Gastrocnemius medialis (tissue), 4 donors: ENCODE measurements around the gene FKBP1A. TPM values are rescaled to one million over a fixed set of nuclear protein-coding genes. Genes with fewer than 3 reads are reported as not detected.

Experiments used
- ATAC-seq, 2 donors: fragments of 150-250 bp; one replicate each; pipeline ENCODE4 v1.9.1; 2016
- DNase-seq, 2 donors: peaks; one replicate each; pipeline ENCODE4 v3.0.0-alpha.2; 2019
- H3K27ac ChIP-seq, 4 donors: fragments of 200-600 bp; sonication (generic); 1 replicate in 1 of 4; 2 replicates in 3 of 4; pipeline ENCODE4 v1.5.1; 2016 to 2018; ENCODE audit warnings: mild to moderate bottlenecking in 2 of 4, moderate library complexity in 1 of 4
- H3K27me3 ChIP-seq, 3 donors: fragments of 200-600 bp; sonication (generic) in 2 of 3; 1 replicate in 1 of 3; 2 replicates in 2 of 3; pipeline versions ENCODE4 v1.5.1 to v1.6.0; 2016 to 2019; ENCODE audit warnings: mild to moderate bottlenecking in 1 of 3, moderate library complexity in 1 of 3
- H3K36me3 ChIP-seq, 2 donors: fragments of 200-600 bp; sonication (generic) in 1 of 2; one replicate each; pipeline ENCODE4 v1.5.1; 2017 to 2018
- H3K4me1 ChIP-seq, 2 donors: fragments of 200-600 bp; sonication (generic) in 1 of 2; one replicate each; pipeline ENCODE4 v1.5.1; 2016 to 2017; ENCODE audit warnings: mild to moderate bottlenecking in 2 of 2
- H3K4me3 ChIP-seq, 4 donors: fragments of 200-600 bp; sonication (generic) in 3 of 4; 1 replicate in 1 of 4; 2 replicates in 3 of 4; pipeline ENCODE4 v1.5.1; 2016 to 2019; ENCODE audit warnings: mild to moderate bottlenecking in 2 of 4
- H3K9me3 ChIP-seq, 3 donors: fragments of 200-600 bp; sonication (generic) in 2 of 3; 1 replicate in 1 of 3; 2 replicates in 2 of 3; pipeline ENCODE4 v1.5.1; 2016 to 2019
- CTCF ChIP-seq, 5 experiments: fragments of 450-650 bp in 3 of 5; fragments of 200-600 bp in 2 of 5; sonication (generic) in 2 of 5; IDR thresholded peaks in 4 of 5; conservative IDR thresholded peaks in 1 of 5; 1 replicate in 4 of 5; 2 replicates in 1 of 5; pipeline ENCODE4 v1.5.1; 2016 to 2019; ENCODE audit warnings: antibody characterized with exemption in 5 of 5, mild to moderate bottlenecking in 3 of 5, moderate library complexity in 3 of 5
- POLR2A ChIP-seq, 2 donors: fragments of 450-650 bp; IDR thresholded peaks; one replicate each; pipeline ENCODE4 v1.6.1; 2017; ENCODE audit warnings: antibody characterized with exemption in 2 of 2, mild to moderate bottlenecking in 2 of 2, moderate library complexity in 2 of 2
- in situ Hi-C, 4 donors: fragments of 200-750 bp; cut with MboI; loops; one replicate each; pipeline versions ENCODE4 v1.15.0 to v1.8.0; 2017; ENCODE audit warnings: low sequenced_read_pairs in 4 of 4
- intact Hi-C: fragments of 100-400 bp; cut with DNase I; formaldehyde crosslinking; loops from one replicate; pipeline ENCODE4 v1.15.1; 2023; ENCODE audit warnings: low total_unique reads
- total RNA-seq, 4 donors: library from RNA; depleted of rRNA; stranded (reverse); fragments of >200 nt; gene quantifications; one replicate each; pipeline versions ENCODE4 v1.1.0 to v1.2.3, GENCODE V29; 2016

Gene FKBP1A
- total RNA-seq, 4 donors from 2014 or later: 27.7 to 89.4 (median 52.5) TPM

- no peaks in the 10 kb centered on the region for H3K9me3 ChIP-seq
- intact Hi-C loops: no loop called here
- no peaks in the 10 kb centered on the region for H3K36me3 ChIP-seq
- H3K4me1 ChIP-seq: peaks cover 34 to 48% of the 10 kb centered on the region in 2 donors
- in situ Hi-C loops: loop anchor here in 2 of 4 donors (5.0 to 10.0 kb wide), 2 partner anchors 50 to 53 kb away; no protein-coding TSS in a partner anchor
- no peak overlapping the region for H3K4me3 ChIP-seq
- H3K27me3 ChIP-seq: no peaks in the 10 kb centered on the region
- peak in 1 of 5 experiments; percentile 5 for TF ChIP-seq CTCF (IDR thresholded peaks at IDR 0.05 in 4 of 5, conservative IDR thresholded peaks at IDR 0.05 in 1 of 5)
- no peak for TF ChIP-seq POLR2A (IDR thresholded peaks at IDR 0.05)
- no peak for ATAC-seq
- H3K27ac ChIP-seq: peak overlapping the region in 3 of 4 donors; percentile 2 to 8 (median 8)
- DNase-seq: no peak
Observed at GRCh38 chr20:1334761-1335160, 58.1 kb downstream of the FKBP1A start.

DNA sequence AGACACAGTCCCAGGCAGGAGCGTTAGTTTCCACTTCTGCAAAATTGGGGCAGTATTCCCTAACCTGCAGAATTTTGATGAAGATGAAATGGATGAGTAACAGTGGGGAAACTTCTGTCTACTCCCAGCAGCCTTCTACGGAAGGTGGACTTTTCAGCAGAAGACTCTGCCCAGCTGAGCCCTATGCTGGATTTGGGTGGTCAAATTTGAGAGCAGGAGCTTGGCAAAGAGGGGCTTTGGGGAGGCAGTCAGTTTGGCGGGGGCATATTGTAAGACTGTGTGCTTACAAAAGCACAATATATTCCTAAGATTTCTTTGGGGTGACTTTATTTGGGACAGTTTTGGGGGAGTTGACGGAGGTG is 58.5 kb downstream of the FKBP1A start:
- Histone ChIP-seq H3K4me3 (no peak overlapping the region), H3K27me3 (no peaks in the 10 kb centered on the region), H3K9me3 (no peaks in the 10 kb centered on the region), H3K4me1 (peaks cover 38 to 52% of the 10 kb centered on the region in 2 donors), H3K27ac (peak overlapping the region; percentile 2 to 93 (median 18)), H3K36me3 (no peaks in the 10 kb centered on the region)
- TF ChIP-seq CTCF (IDR thresholded peaks at IDR 0.05 in 4 of 5, conservative IDR thresholded peaks at IDR 0.05 in 1 of 5) (no peak), POLR2A (IDR thresholded peaks at IDR 0.05) (no peak)
- in situ Hi-C loops (loop anchor here in 2 of 4 donors (5.0 to 10.0 kb wide), 2 partner anchors 50 to 53 kb away; no protein-coding TSS in a partner anchor), intact Hi-C loops (no loop called here)
- no peak for DNase-seq
- ATAC-seq: no peak

DNA sequence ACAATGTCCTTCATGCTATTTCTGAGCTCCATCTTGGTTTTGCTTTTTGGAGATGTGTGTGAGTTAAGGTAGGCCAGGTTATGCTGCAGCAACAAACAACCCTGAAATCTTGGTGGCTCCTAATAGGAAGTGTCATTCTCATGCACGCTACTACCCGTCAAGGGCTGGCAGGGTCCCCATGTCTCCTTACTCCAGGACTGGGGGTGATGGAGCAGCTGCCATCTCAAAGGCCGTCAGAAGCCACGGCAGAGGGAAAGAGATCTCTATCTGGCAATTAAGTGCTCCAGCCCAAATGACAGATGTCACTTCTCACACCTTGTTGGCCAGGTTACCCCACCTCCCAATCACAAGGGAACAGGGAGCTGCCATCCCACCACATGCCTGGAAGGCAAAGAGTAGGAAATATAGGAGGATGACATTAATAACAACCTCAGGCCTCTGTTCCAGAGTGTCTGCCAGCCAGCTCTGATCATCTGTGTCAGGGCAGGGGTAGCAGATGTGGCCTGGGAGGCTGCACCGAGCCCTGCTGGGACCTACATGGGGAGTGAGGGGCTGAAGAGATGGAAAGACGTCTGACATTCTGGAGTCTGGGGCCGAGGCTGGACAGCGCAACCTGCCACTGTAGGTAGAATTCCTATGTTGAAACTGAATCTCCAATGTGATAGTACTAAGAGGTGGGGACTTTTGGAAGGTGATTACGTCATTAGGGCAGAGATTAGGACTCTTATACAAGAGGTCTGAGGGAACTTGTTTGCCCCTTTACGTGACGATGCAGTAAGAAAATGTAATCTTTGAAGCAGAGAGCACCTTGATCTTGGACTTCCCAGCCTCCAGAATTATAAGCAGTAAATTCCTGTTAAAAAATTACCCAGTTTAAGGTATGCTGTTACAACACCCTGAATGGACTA is 59.1 kb downstream of the FKBP1A start:
- TF ChIP-seq POLR2A (IDR thresholded peaks at IDR 0.05) (no peak), CTCF (IDR thresholded peaks at IDR 0.05 in 4 of 5, conservative IDR thresholded peaks at IDR 0.05 in 1 of 5) (no peak)
- H3K4me1 ChIP-seq: peaks cover 43 to 57% of the 10 kb centered on the region in 2 donors

DNA sequence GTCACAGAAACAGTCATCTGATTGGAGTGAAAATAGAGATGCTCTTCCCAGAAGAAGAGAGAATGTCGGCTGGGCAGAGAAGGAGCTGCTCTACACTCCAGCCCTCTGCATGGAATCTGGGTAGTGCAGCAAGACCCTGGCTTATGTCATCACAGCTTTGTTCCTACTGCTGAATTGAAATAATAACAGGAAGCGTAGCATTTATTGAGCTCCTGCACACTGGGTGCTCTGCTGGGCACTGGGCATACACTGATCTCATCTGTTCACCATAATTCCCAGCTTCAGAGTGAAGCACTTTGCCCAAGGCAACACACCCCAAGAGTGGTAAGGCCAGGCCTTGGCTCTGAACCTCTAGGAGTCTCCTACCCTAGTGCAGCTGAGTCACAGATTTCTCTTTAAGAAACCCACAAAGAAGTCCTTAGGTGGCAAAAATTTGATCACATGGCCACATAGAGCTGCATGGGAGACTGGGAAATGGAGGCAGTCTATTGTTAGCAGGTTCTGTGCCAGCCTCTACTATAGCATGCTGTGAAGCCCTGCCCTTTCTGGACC is 60.0 kb downstream of the FKBP1A start:
- H3K36me3 ChIP-seq: no peaks in the 10 kb centered on the region
- no peak overlapping the region for H3K4me3 ChIP-seq
- H3K27ac ChIP-seq: peak overlapping the region; percentile 93 to 99 (median 97)
- in situ Hi-C loops: loop anchor here in 2 of 4 donors (5.0 to 10.0 kb wide), 2 partner anchors 52 to 54 kb away; no protein-coding TSS in a partner anchor
- TF ChIP-seq CTCF (IDR thresholded peaks at IDR 0.05 in 4 of 5, conservative IDR thresholded peaks at IDR 0.05 in 1 of 5) (no peak), POLR2A (IDR thresholded peaks at IDR 0.05) (peak in 1 of 2 donors; percentile 12)
- H3K4me1 ChIP-seq: peaks cover 50 to 62% of the 10 kb centered on the region in 2 donors
- no peak for DNase-seq
- intact Hi-C loops: no loop called here
- no peaks in the 10 kb centered on the region for H3K9me3 ChIP-seq
- no peaks in the 10 kb centered on the region for H3K27me3 ChIP-seq
- no peak for ATAC-seq

More for the DNA sequence above, 59.1 kb downstream of the FKBP1A start:
- Histone ChIP-seq H3K4me3 (no peak overlapping the region), H3K27me3 (no peaks in the 10 kb centered on the region), H3K36me3 (no peaks in the 10 kb centered on the region), H3K9me3 (no peaks in the 10 kb centered on the region), H3K27ac (peak overlapping the region; percentile 29 to 99 (median 94))
- ATAC-seq (no peak), DNase-seq (no peak)
- in situ Hi-C loops (loop anchor here in 2 of 4 donors (5.0 to 10.0 kb wide), 2 partner anchors 51 to 54 kb away; no protein-coding TSS in a partner anchor), intact Hi-C loops (no loop called here)
